H9 (cell line): Measurements from ENCODE around the gene ZFYVE27. TPM values are rescaled to one million over a fixed set of nuclear protein-coding genes. Genes with fewer than 3 reads are reported as not detected.

ENCODE experiments used
- DNase-seq: peaks from one replicate; pipeline ENCODE4 v3.0.0-alpha.2; 2017
- H2AFZ ChIP-seq: one replicate; pipeline ENCODE4 v1.6.1; 2013; ENCODE audit warnings: mild to moderate bottlenecking, low read length, control low read depth, moderate library complexity
- H2AK5ac ChIP-seq: 2 replicates; pipeline ENCODE4 v1.6.1; 2013; ENCODE audit warnings: low read length, control low read depth, mixed read lengths; ENCODE audit not compliant: insufficient read length
- H2BK120ac ChIP-seq: one replicate; pipeline ENCODE4 v1.6.1; 2013; ENCODE audit warnings: low read depth, mild to moderate bottlenecking, low read length, control low read depth, inconsistent platforms; ENCODE audit not compliant: poor library complexity, severe bottlenecking
- H2BK12ac ChIP-seq: 2 replicates; pipeline ENCODE4 v1.6.1; 2013; ENCODE audit warnings: low read length, control low read depth, mixed read lengths, low read depth; ENCODE audit not compliant: insufficient read length
- H2BK15ac ChIP-seq: 2 replicates; pipeline ENCODE4 v1.6.1; 2013; ENCODE audit warnings: low read depth, low read length, control low read depth
- H2BK20ac ChIP-seq: one replicate; pipeline ENCODE4 v1.6.1; 2013; ENCODE audit warnings: low read depth, mild to moderate bottlenecking, low read length, control low read depth, inconsistent platforms; ENCODE audit not compliant: poor library complexity, severe bottlenecking
- H2BK5ac ChIP-seq: 2 replicates; pipeline ENCODE4 v1.6.1; 2013; ENCODE audit warnings: low read length, control low read depth, mixed read lengths; ENCODE audit not compliant: insufficient read length
- H3K14ac ChIP-seq: 2 replicates; pipeline ENCODE4 v1.6.1; 2013; ENCODE audit warnings: low read length, control low read depth; ENCODE audit not compliant: insufficient read depth
- H3K18ac ChIP-seq: 2 replicates; pipeline ENCODE4 v1.6.1; 2013; ENCODE audit warnings: low read depth, mild to moderate bottlenecking, mixed read lengths, low read length, control low read depth; ENCODE audit not compliant: insufficient read length
- H3K23ac ChIP-seq: 2 replicates; pipeline ENCODE4 v1.6.1; 2013; ENCODE audit warnings: low read length, control low read depth, mixed read lengths, low read depth; ENCODE audit not compliant: insufficient read length
- H3K23me2 ChIP-seq: 2 replicates; pipeline ENCODE4 v1.6.1; 2013; ENCODE audit warnings: low read depth, mild to moderate bottlenecking, mixed read lengths, low read length, control low read depth; ENCODE audit not compliant: insufficient read length, poor library complexity, severe bottlenecking
- H3K27ac ChIP-seq: 2 replicates; pipeline ENCODE4 v1.5.1; 2013; ENCODE audit warnings: low read length, control low read depth, mixed read lengths, low read depth; ENCODE audit not compliant: insufficient read length
- H3K27me3 ChIP-seq: 2 replicates; pipeline ENCODE4 v1.6.1; 2013; ENCODE audit warnings: low read length, control low read depth, inconsistent platforms; ENCODE audit not compliant: insufficient read depth
- H3K4ac ChIP-seq: 2 replicates; pipeline ENCODE4 v1.6.1; 2013; ENCODE audit warnings: low read depth, mild to moderate bottlenecking, control low read depth, inconsistent platforms, low read length, moderate library complexity
- H3K4me1 ChIP-seq: 2 replicates; pipeline ENCODE4 v1.6.1; 2013; ENCODE audit warnings: low read length, control low read depth, inconsistent platforms; ENCODE audit not compliant: insufficient read depth
- H3K4me2 ChIP-seq: 2 replicates; pipeline ENCODE4 v1.6.1; 2013; ENCODE audit warnings: low read length, control low read depth, mixed read lengths; ENCODE audit not compliant: insufficient read length, insufficient read depth
- H3K56ac ChIP-seq: 2 replicates; pipeline ENCODE4 v1.6.1; 2013; ENCODE audit warnings: low read depth, mild to moderate bottlenecking, mixed read lengths, low read length, control low read depth; ENCODE audit not compliant: insufficient read length
- H3K79me1 ChIP-seq: 2 replicates; pipeline ENCODE4 v1.6.1; 2013; ENCODE audit warnings: low read depth, mild to moderate bottlenecking, moderate library complexity, low read length, control low read depth, inconsistent platforms; ENCODE audit not compliant: insufficient read depth, poor library complexity, severe bottlenecking
- H3K79me2 ChIP-seq: 2 replicates; pipeline ENCODE4 v1.6.1; 2013; ENCODE audit warnings: low read length, control low read depth, inconsistent platforms; ENCODE audit not compliant: insufficient read depth
- H3K9ac ChIP-seq: 2 replicates; pipeline ENCODE4 v1.6.1; 2013; ENCODE audit warnings: low read length, control low read depth, mixed read lengths; ENCODE audit not compliant: insufficient read length; ENCODE audit errors: extremely low read depth
- H3K9me3 ChIP-seq: one replicate; pipeline ENCODE4 v1.6.1; 2013; ENCODE audit warnings: low read depth, low read length, inconsistent platforms; ENCODE audit not compliant: control insufficient read depth
- H3T11ph ChIP-seq: one replicate; pipeline ENCODE4 v1.6.1; 2013; ENCODE audit warnings: mild to moderate bottlenecking, low read length, control low read depth, inconsistent platforms
- H4K20me1 ChIP-seq: one replicate; pipeline ENCODE4 v1.6.1; 2013; ENCODE audit not compliant: control insufficient read depth, insufficient read length, insufficient read depth
- H4K5ac ChIP-seq: 2 replicates; pipeline ENCODE4 v1.6.1; 2013; ENCODE audit warnings: low read depth, mild to moderate bottlenecking, mixed read lengths, low read length, control low read depth; ENCODE audit not compliant: insufficient read length
- H4K8ac ChIP-seq: replicated peaks from 2 replicates; pipeline ENCODE4 v1.6.1; 2013; ENCODE audit warnings: low read length, control low read depth, mixed read lengths, low read depth; ENCODE audit not compliant: insufficient read length
- H4K91ac ChIP-seq: 2 replicates; pipeline ENCODE4 v1.6.1; 2013; ENCODE audit warnings: low read depth, mild to moderate bottlenecking, moderate library complexity, mixed read lengths, low read length, control low read depth; ENCODE audit not compliant: insufficient read length
- H3K27ac Mint-ChIP-seq, 3 experiments: 2 replicates in 2 of 3; 3 replicates in 1 of 3; pipeline ENCODE4 v1.8.0; 2020 to 2021; ENCODE audit warnings: mixed read lengths in 3 of 3, mild to moderate bottlenecking in 1 of 3, moderate library complexity in 1 of 3
- H3K27me3 Mint-ChIP-seq: 2 replicates; pipeline ENCODE4 v1.8.0; 2021; ENCODE audit warnings: low read depth, mild to moderate bottlenecking, moderate library complexity, mixed read lengths
- H3K36me3 Mint-ChIP-seq, 3 experiments: 2 replicates in 2 of 3; 3 replicates in 1 of 3; pipeline ENCODE4 v1.8.0; 2020 to 2021; ENCODE audit warnings: low read depth in 3 of 3, mixed read lengths in 3 of 3; ENCODE audit not compliant: insufficient read depth in 1 of 3
- H3K4me1 Mint-ChIP-seq, 2 experiments: 2 replicates each; pipeline ENCODE4 v1.8.0; 2020; ENCODE audit warnings: mixed read lengths in 2 of 2
- H3K4me3 Mint-ChIP-seq, 2 experiments: 2 replicates in 1 of 2; 3 replicates in 1 of 2; pipeline ENCODE4 v1.8.0; 2020 to 2021; ENCODE audit warnings: mild to moderate bottlenecking in 2 of 2, mixed read lengths in 2 of 2, moderate library complexity in 1 of 2
- H3K9me3 Mint-ChIP-seq, 2 experiments: 2 replicates in 1 of 2; 3 replicates in 1 of 2; pipeline ENCODE4 v1.8.0; 2020; ENCODE audit warnings: mild to moderate bottlenecking in 2 of 2, mixed read lengths in 2 of 2, moderate library complexity in 1 of 2
- CTCF ChIP-seq: fragments of 200-600 bp; sonication (generic); conservative IDR thresholded peaks from 3 replicates; pipeline ENCODE4 v1.8.0; 2021; ENCODE audit warnings: antibody characterized with exemption, mild to moderate bottlenecking
- WGBS: extraction: QIAGEN DNeasy Blood & Tissue Kit; methylation state at CpG from one replicate; pipeline ENCODE4 v1.1.7; 2013; ENCODE audit warnings: missing lambda C conversion rate, low lambda C conversion rate, mixed read lengths; ENCODE audit not compliant: insufficient read length; ENCODE audit errors: extremely low coverage; 5-methylcytosine and 5-hydroxymethylcytosine counted together
- total RNA-seq: library from RNA; stranded (reverse); gene quantifications from 2 replicates; pipeline ENCODE4 v1.2.1, GENCODE V29; 2021

ZFYVE27 gene
- total RNA-seq, 1 experiment from 2014 or later, result 33.2 TPM

- H3K4me1 Mint-ChIP-seq, result peaks cover 23 to 38% of the 10 kb centered on the region in 2 experiments
- H4K8ac ChIP-seq, result no peak overlapping the region
- WGBS, result no CpG with 5 or more reads among the region's 14 CpGs
- no peak overlapping the region for H2BK20ac ChIP-seq
- H3T11ph ChIP-seq, result no peak overlapping the region
- H4K91ac ChIP-seq, result no peak overlapping the region
- H3K9me3 Mint-ChIP-seq, result no peaks in the 10 kb centered on the region
- H3K79me1 ChIP-seq, result no peaks in the 10 kb centered on the region
- H2AK5ac ChIP-seq, result no peak overlapping the region
- H3K9me3 ChIP-seq, result no peaks in the 10 kb centered on the region
- no peaks in the 10 kb centered on the region for H3K23me2 ChIP-seq
- no peak overlapping the region for H3K4me3 Mint-ChIP-seq
- no peak for DNase-seq
- H3K79me2 ChIP-seq, result no peaks in the 10 kb centered on the region
- no peak overlapping the region for H2AFZ ChIP-seq
- H2BK5ac ChIP-seq, result no peak overlapping the region
- H2BK120ac ChIP-seq, result no peak overlapping the region
- no peak overlapping the region for H3K27ac ChIP-seq
- no peak overlapping the region for H4K5ac ChIP-seq
- no peak overlapping the region for H3K56ac ChIP-seq
- H3K9ac ChIP-seq, result no peak overlapping the region
- no peak overlapping the region for H3K4me2 ChIP-seq
- no peak overlapping the region for H2BK12ac ChIP-seq
- H3K4ac ChIP-seq, result no peak overlapping the region
- no peak overlapping the region for H2BK15ac ChIP-seq
- no peaks in the 10 kb centered on the region for H3K27me3 ChIP-seq
- no peak overlapping the region for H3K23ac ChIP-seq
- H3K18ac ChIP-seq, result no peak overlapping the region
- H3K36me3 Mint-ChIP-seq, result no peaks in the 10 kb centered on the region
- no peak for TF ChIP-seq CTCF
- H3K4me1 ChIP-seq, result peaks cover 1% of the 10 kb centered on the region; the same call in 1 of the 2 replicates
- H3K27me3 Mint-ChIP-seq, result peaks cover 3% of the 10 kb centered on the region; the same call in 1 of the 2 replicates
- no peak overlapping the region for H3K14ac ChIP-seq
- no peak overlapping the region for H3K27ac Mint-ChIP-seq
- peaks cover 3% of the 10 kb centered on the region for H4K20me1 ChIP-seq
Measured at GRCh38 chr10:97781618-97782331, 44.8 kb downstream of the ZFYVE27 start.
